Measurements from ENCODE around the gene YY1. TPM values are rescaled to one million over a fixed set of nuclear protein-coding genes. Genes with fewer than 3 reads are reported as not detected.

The YY1 gene
- total and polyA plus RNA-seq, 2 experiments from 2014 or later = 88.2 to 128 TPM

DNA sequence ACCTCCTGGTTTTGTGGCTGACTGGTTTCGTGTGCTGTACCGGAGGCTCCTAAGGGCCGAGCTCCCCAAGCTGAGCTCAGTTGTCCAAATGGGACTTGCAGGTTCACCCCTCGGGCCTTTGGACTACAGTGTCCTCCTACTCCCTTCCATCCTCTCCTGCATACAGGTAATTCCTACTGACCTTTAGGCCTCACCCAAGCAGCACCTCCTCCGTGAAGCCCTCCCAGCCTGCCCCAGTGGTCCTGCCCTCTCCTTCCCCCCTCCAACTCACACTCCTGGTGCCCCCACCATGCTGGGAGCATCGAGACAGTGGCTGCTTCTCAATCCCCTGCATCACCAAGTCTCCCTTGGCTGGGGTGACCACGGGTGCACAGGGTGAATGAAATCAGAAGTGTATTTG lies 27.1 kb upstream of the YY1 start:
- Histone ChIP-seq H3F3A (replicated peaks; ENCODE audit: low read depth) (peaks cover 14% of the 10 kb centered on the region), H2AFZ (no peak overlapping the region), H4K20me1 (replicated peaks; ENCODE audit: insufficient read depth) (no peaks in the 10 kb centered on the region; the same call in 1 of the 2 replicates), H3K9me2 (ENCODE audit: insufficient read depth) (no peaks in the 10 kb centered on the region), H3K36me3 (ENCODE audit: insufficient read depth) (no peaks in the 10 kb centered on the region), H3K4me2 (no peak overlapping the region), H3K27me3 (ENCODE audit: insufficient read depth) (no peaks in the 10 kb centered on the region), H3K27ac (ENCODE audit: low read depth) (no peak overlapping the region), H3K4me1 (ENCODE audit: insufficient read depth) (peaks cover 17% of the 10 kb centered on the region), H3K4me3 (no peak overlapping the region), H3K79me2 (replicated peaks; ENCODE audit: insufficient read depth) (peaks cover 16% of the 10 kb centered on the region)
- H3K36me3 Mint-ChIP-seq (ENCODE audit: low read depth) = peaks cover 7% of the 10 kb centered on the region; the same call in 1 of the 3 replicates
- H3K9me3 Mint-ChIP-seq = peaks cover 3% of the 10 kb centered on the region; the same call in 2 of the 3 replicates
- H3K4me3 Mint-ChIP-seq = no peak overlapping the region
- no peak overlapping the region for H3K27ac Mint-ChIP-seq
- peaks cover 20% of the 10 kb centered on the region for H3K4me1 Mint-ChIP-seq
- no peak for DNase-seq (ENCODE audit: low spot score)
- no peak for ATAC-seq
- TF ChIP-seq STAT1 (IDR thresholded peaks at IDR 0.05; ENCODE audit: unreplicated experiment) = no peak
- H3K27me3 Mint-ChIP-seq (ENCODE audit: insufficient read depth, low read depth, poor library complexity) = peaks cover 14% of the 10 kb centered on the region

DNA sequence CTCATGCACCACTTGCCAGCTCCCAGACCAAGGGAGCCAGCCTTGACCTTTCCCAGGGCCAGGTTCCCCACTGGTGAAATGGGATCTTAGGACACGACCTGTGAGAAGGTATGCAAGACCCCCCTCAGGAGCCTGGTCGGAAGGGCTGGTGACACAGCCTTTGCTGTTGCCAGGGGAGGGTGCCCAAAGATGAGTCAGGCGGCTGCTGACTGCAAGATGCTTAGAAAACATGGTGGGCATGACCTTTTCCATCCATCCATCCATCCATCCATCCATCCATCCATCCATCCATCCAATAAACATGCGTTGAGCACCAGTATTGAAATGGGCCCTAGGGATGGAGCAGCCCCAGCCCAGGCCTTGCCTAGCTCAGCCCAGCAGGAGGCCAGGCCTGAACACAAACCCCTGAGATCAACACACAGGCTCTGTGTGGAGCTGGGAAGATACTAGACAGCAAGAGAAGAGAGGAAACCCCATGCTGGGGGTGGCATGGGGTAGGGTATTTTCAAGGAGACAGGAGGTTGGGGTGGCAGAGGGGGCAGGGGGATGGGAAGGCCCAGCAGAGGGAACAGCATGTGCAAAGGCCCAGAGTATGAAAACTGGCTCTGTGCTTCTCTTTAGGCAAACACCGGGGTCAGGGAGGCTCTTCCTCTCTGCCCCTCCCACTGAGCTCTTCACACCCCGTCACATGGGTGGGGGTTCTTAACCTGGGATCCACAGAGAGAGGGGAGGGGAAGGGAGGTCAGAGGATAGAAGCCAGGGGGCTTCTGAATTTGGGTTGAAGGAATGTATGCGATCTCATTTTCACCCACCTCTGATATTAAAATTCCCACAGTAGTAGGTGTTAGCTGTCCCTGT lies 26.2 kb upstream of the YY1 start:
- H3K9me3 Mint-ChIP-seq = peaks cover under 1% of the 10 kb centered on the region; the same call in 2 of the 3 replicates
- H3K4me2 ChIP-seq = 0 out of 2 replicates have a peak overlapping the region, but pooled peaks have one; percentile 86
- H3K27ac ChIP-seq (ENCODE audit: low read depth) = no peak overlapping the region
- peaks cover 9% of the 10 kb centered on the region for H3K27me3 Mint-ChIP-seq (ENCODE audit: insufficient read depth, low read depth, poor library complexity)
- no peak overlapping the region for H2AFZ ChIP-seq
- H3F3A ChIP-seq (replicated peaks; ENCODE audit: low read depth) = peaks cover 14% of the 10 kb centered on the region
- 0 out of 3 replicates have a peak, but pooled peaks cover 1% of the 10 kb centered on the region for H3K36me3 Mint-ChIP-seq (ENCODE audit: low read depth)
- H3K9me2 ChIP-seq (ENCODE audit: insufficient read depth) = no peaks in the 10 kb centered on the region
- H3K36me3 ChIP-seq (ENCODE audit: insufficient read depth) = no peaks in the 10 kb centered on the region
- H3K27me3 ChIP-seq (ENCODE audit: insufficient read depth) = no peaks in the 10 kb centered on the region
- peaks cover 20% of the 10 kb centered on the region for H3K4me1 Mint-ChIP-seq
- no peaks in the 10 kb centered on the region; the same call in 1 of the 2 replicates for H4K20me1 ChIP-seq (replicated peaks; ENCODE audit: insufficient read depth)
- H3K4me3 Mint-ChIP-seq = peak overlapping the region; percentile 41; the same call in 1 of the 3 replicates
- H3K4me3 ChIP-seq = peak overlapping the region; percentile 87
- no peak overlapping the region for H3K27ac Mint-ChIP-seq
- H3K79me2 ChIP-seq (replicated peaks; ENCODE audit: insufficient read depth) = peaks cover 24% of the 10 kb centered on the region
- peaks cover 17% of the 10 kb centered on the region for H3K4me1 ChIP-seq (ENCODE audit: insufficient read depth)
- no peak for DNase-seq (ENCODE audit: low spot score)
- ATAC-seq = no peak
- TF ChIP-seq POLR2AphosphoS5 (IDR thresholded peaks at IDR 0.05; ENCODE audit: low read depth) (no peak), ZNF462 (CRISPR knock-in tag; IDR thresholded peaks at IDR 0.05) (no peak), CREB1 (CRISPR knock-in tag; IDR thresholded peaks at IDR 0.05; ENCODE audit: low read depth) (no peak), EZH2 (IDR thresholded peaks at IDR 0.05; ENCODE audit: low read depth, unreplicated experiment) (no peak), CTCF (conservative IDR thresholded peaks at IDR 0.05; ENCODE audit: low read depth in 2 of 2) (no peak), STAT1 (IDR thresholded peaks at IDR 0.05; ENCODE audit: unreplicated experiment) (no peak), JUNB (IDR thresholded peaks at IDR 0.05; ENCODE audit: unreplicated experiment) (no peak)
- TF ChIP-seq, protein P1, sequence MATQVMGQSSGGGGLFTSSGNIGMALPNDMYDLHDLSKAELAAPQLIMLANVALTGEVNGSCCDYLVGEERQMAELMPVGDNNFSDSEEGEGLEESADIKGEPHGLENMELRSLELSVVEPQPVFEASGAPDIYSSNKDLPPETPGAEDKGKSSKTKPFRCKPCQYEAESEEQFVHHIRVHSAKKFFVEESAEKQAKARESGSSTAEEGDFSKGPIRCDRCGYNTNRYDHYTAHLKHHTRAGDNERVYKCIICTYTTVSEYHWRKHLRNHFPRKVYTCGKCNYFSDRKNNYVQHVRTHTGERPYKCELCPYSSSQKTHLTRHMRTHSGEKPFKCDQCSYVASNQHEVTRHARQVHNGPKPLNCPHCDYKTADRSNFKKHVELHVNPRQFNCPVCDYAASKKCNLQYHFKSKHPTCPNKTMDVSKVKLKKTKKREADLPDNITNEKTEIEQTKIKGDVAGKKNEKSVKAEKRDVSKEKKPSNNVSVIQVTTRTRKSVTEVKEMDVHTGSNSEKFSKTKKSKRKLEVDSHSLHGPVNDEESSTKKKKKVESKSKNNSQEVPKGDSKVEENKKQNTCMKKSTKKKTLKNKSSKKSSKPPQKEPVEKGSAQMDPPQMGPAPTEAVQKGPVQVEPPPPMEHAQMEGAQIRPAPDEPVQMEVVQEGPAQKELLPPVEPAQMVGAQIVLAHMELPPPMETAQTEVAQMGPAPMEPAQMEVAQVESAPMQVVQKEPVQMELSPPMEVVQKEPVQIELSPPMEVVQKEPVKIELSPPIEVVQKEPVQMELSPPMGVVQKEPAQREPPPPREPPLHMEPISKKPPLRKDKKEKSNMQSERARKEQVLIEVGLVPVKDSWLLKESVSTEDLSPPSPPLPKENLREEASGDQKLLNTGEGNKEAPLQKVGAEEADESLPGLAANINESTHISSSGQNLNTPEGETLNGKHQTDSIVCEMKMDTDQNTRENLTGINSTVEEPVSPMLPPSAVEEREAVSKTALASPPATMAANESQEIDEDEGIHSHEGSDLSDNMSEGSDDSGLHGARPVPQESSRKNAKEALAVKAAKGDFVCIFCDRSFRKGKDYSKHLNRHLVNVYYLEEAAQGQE (IDR thresholded peaks at IDR 0.05; ENCODE audit: unreplicated experiment) = no peak
